H1 (cell line): Measurements from ENCODE around the gene IL1RAPL1. TPM values are rescaled to one million over a fixed set of nuclear protein-coding genes. Genes with fewer than 3 reads are reported as not detected.

Experiments used
- CTCF ChIA-PET: fragments of 300-600 bp; sonication (Branson Sonifier 250); formaldehyde crosslinking; loops from one replicate; lab custom pipeline; 2021; ENCODE audit not compliant: partially characterized antibody; lab: Charles Lee
- POLR2A ChIA-PET: fragments of 300-600 bp; sonication (Branson Sonifier 250); formaldehyde crosslinking; loops from one replicate; lab custom pipeline; 2021; ENCODE audit warnings: inconsistent platforms; ENCODE audit not compliant: partially characterized antibody; lab: Charles Lee
- DNase-seq, 2 experiments: peaks; one replicate each; pipeline versions ENCODE4 v3.0.0 to v3.0.0-alpha.2; 2010 to 2022; ENCODE audit warnings: low spot score in 2 of 2, low read depth in 1 of 2, mixed read lengths in 1 of 2
- FAIRE-seq: peaks from 2 replicates; lab custom pipeline; 2011; peaks lifted over from hg19 to GRCh38; lab: Jason Lieb, UNC
- H2AFZ ChIP-seq: 2 replicates; pipeline ENCODE4 v1.8.1; 2012; ENCODE audit warnings: low read length, inconsistent platforms
- H2AK5ac ChIP-seq: 2 replicates; pipeline ENCODE4 v1.6.1; 2013; ENCODE audit warnings: low read depth, low read length
- H2BK120ac ChIP-seq: replicated peaks from 2 replicates; pipeline ENCODE3; 2013; ENCODE audit warnings: low read depth, low read length, inconsistent platforms
- H2BK12ac ChIP-seq: 2 replicates; pipeline ENCODE4 v1.6.1; 2013; ENCODE audit warnings: low read depth, low read length
- H2BK15ac ChIP-seq: 2 replicates; pipeline ENCODE4 v1.6.1; 2013; ENCODE audit warnings: low read length
- H2BK20ac ChIP-seq: 2 replicates; pipeline ENCODE4 v1.6.1; 2013; ENCODE audit warnings: low read length
- H2BK5ac ChIP-seq: 2 replicates; pipeline ENCODE4 v1.6.1; 2013; ENCODE audit warnings: low read depth, low read length
- H3K14ac ChIP-seq: 2 replicates; pipeline ENCODE4 v1.6.1; 2013; ENCODE audit warnings: inconsistent platforms; ENCODE audit not compliant: insufficient read length
- H3K18ac ChIP-seq: 2 replicates; pipeline ENCODE4 v1.6.1; 2013; ENCODE audit warnings: low read length; ENCODE audit errors: extremely low read depth
- H3K23ac ChIP-seq: 2 replicates; pipeline ENCODE4 v1.6.1; 2013; ENCODE audit warnings: inconsistent platforms; ENCODE audit not compliant: insufficient read length
- H3K23me2 ChIP-seq: 2 replicates; pipeline ENCODE4 v1.6.1; 2013; ENCODE audit warnings: low read depth, low read length
- H3K27ac ChIP-seq: 2 replicates; pipeline ENCODE4 v1.6.1; 2011; ENCODE audit warnings: low read depth, low read length, inconsistent platforms
- H3K27me3 ChIP-seq, 4 experiments: replicated peaks in 1 of 4; 1 replicate in 1 of 4; 2 replicates in 3 of 4; pipeline versions ENCODE4 v1.6.1 to v1.8.1; 2011 to 2013; ENCODE audit warnings: low read length in 3 of 4, mild to moderate bottlenecking in 3 of 4, inconsistent platforms in 2 of 4, mixed read lengths in 2 of 4, moderate library complexity in 1 of 4; ENCODE audit not compliant: control insufficient read depth in 3 of 4, insufficient read depth in 3 of 4; ENCODE audit errors: extremely low read depth in 1 of 4
- H3K36me3 ChIP-seq, 4 experiments: 2 replicates each; pipeline versions ENCODE4 v1.6.1 to v1.8.1; 2011 to 2013; ENCODE audit warnings: mild to moderate bottlenecking in 4 of 4, low read length in 3 of 4, moderate library complexity in 2 of 4, control low read depth in 1 of 4, inconsistent platforms in 1 of 4; ENCODE audit not compliant: insufficient read depth in 4 of 4, control insufficient read depth in 2 of 4
- H3K4ac ChIP-seq: replicated peaks from 2 replicates; pipeline ENCODE3; 2013; ENCODE audit warnings: low read length, low read depth, mixed read lengths, inconsistent platforms; ENCODE audit not compliant: insufficient read length
- H3K4me1 ChIP-seq, 4 experiments: replicated peaks in 1 of 4; 1 replicate in 1 of 4; 2 replicates in 3 of 4; pipeline versions ENCODE4 v1.6.1 to v1.8.1; 2011 to 2013; ENCODE audit warnings: low read length in 3 of 4, inconsistent platforms in 2 of 4, mixed read lengths in 1 of 4; ENCODE audit not compliant: insufficient read depth in 4 of 4, control insufficient read depth in 3 of 4
- H3K4me2 ChIP-seq, 2 experiments: 2 replicates each; pipeline versions ENCODE4 v1.6.1 to v1.8.1; 2011 to 2013; ENCODE audit warnings: low read depth in 2 of 2, low read length in 2 of 2, control low read depth in 1 of 2, inconsistent platforms in 1 of 2, mild to moderate bottlenecking in 1 of 2; ENCODE audit not compliant: insufficient read depth in 1 of 2
- H3K4me3 ChIP-seq, 4 experiments: fragments of 200-600, 300-600 bp in 1 of 4; sonication (generic), shearing (Covaris generic), sonication (Bioruptor Twin) in 1 of 4; 2 replicates each; pipeline versions ENCODE4 v1.5.1 to v1.8.1; 2011 to 2016; ENCODE audit warnings: low read length in 4 of 4, low read depth in 3 of 4, control low read depth in 2 of 4, inconsistent platforms in 2 of 4, mild to moderate bottlenecking in 2 of 4, mixed read lengths in 1 of 4, moderate library complexity in 1 of 4; ENCODE audit not compliant: insufficient read depth in 2 of 4; ENCODE audit errors: extremely low read depth in 1 of 4
- H3K56ac ChIP-seq: replicated peaks from 2 replicates; pipeline ENCODE3; 2013; ENCODE audit warnings: low read depth, mild to moderate bottlenecking, mixed read lengths, low read length, inconsistent platforms; ENCODE audit not compliant: insufficient read length
- H3K79me1 ChIP-seq: 2 replicates; pipeline ENCODE4 v1.6.1; 2013; ENCODE audit warnings: low read depth, low read length, control low read depth
- H3K79me2 ChIP-seq, 2 experiments: 2 replicates each; pipeline versions ENCODE4 v1.6.1 to v1.8.1; 2012 to 2013; ENCODE audit warnings: low read length in 2 of 2, mild to moderate bottlenecking in 2 of 2, inconsistent platforms in 1 of 2; ENCODE audit not compliant: insufficient read depth in 2 of 2, control insufficient read depth in 1 of 2
- H3K9ac ChIP-seq, 4 experiments: replicated peaks in 1 of 4; 1 replicate in 1 of 4; 2 replicates in 3 of 4; pipeline versions ENCODE4 v1.6.1 to v1.8.1; 2011 to 2013; ENCODE audit warnings: low read depth in 3 of 4, low read length in 3 of 4, control low read depth in 2 of 4, mild to moderate bottlenecking in 2 of 4, moderate library complexity in 2 of 4, inconsistent platforms in 1 of 4; ENCODE audit errors: extremely low read depth in 1 of 4
- H3K9me3 ChIP-seq, 2 experiments: 2 replicates each; pipeline versions ENCODE4 v1.6.1 to v1.8.1; 2012 to 2013; ENCODE audit warnings: mild to moderate bottlenecking in 2 of 2, moderate library complexity in 2 of 2, control low read depth in 1 of 2, inconsistent platforms in 1 of 2, low read depth in 1 of 2, low read length in 1 of 2, mixed read lengths in 1 of 2; ENCODE audit not compliant: insufficient read depth in 2 of 2
- H4K20me1 ChIP-seq, 2 experiments: replicated peaks in 1 of 2; 2 replicates each; pipeline versions ENCODE3 to v1.8.1; 2011 to 2013; ENCODE audit warnings: inconsistent platforms in 2 of 2, low read length in 2 of 2, mild to moderate bottlenecking in 1 of 2; ENCODE audit not compliant: insufficient read depth in 2 of 2, control insufficient read depth in 1 of 2
- H4K5ac ChIP-seq: 2 replicates; pipeline ENCODE4 v1.6.1; 2013; ENCODE audit warnings: low read length, low read depth, mixed read lengths, inconsistent platforms; ENCODE audit not compliant: insufficient read length
- H4K8ac ChIP-seq: 2 replicates; pipeline ENCODE4 v1.8.0; 2013; ENCODE audit warnings: mild to moderate bottlenecking, moderate library complexity, low read length, inconsistent platforms; ENCODE audit not compliant: insufficient read depth; ENCODE audit errors: extremely low read depth
- H4K91ac ChIP-seq: replicated peaks from 2 replicates; pipeline ENCODE3; 2013; ENCODE audit warnings: low read length, mixed read lengths, inconsistent platforms; ENCODE audit not compliant: insufficient read length
- ASH2L ChIP-seq: fragments of 200-600, 300-600 bp; sonication (generic); IDR thresholded peaks from one replicate; pipeline ENCODE4 v1.7.1; 2017; ENCODE audit warnings: low read length
- ATF3 ChIP-seq: IDR thresholded peaks from 2 replicates; pipeline ENCODE4 v1.6.1; 2011; ENCODE audit warnings: low read depth, mild to moderate bottlenecking, low read length; ENCODE audit not compliant: insufficient read depth
- BRCA1 ChIP-seq: IDR thresholded peaks from 2 replicates; pipeline ENCODE4 v1.6.1; 2012; ENCODE audit warnings: low read depth, low read length, improper control_type of control experiment
- EGR1 ChIP-seq: IDR thresholded peaks from 2 replicates; pipeline ENCODE4 v1.6.1; 2011; ENCODE audit warnings: low read depth, low read length, borderline replicate concordance
- EP300 ChIP-seq, 2 experiments: IDR thresholded peaks; 1 replicate in 1 of 2; 2 replicates in 1 of 2; pipeline ENCODE4 v1.6.1; 2011 to 2012; ENCODE audit warnings: low read depth in 2 of 2, low read length in 2 of 2, mild to moderate bottlenecking in 2 of 2, borderline replicate concordance in 1 of 2, inconsistent platforms in 1 of 2, moderate library complexity in 1 of 2
- KDM5A ChIP-seq: fragments of 200-600 bp; IDR thresholded peaks from 2 replicates; pipeline ENCODE4 v1.7.1; 2012; ENCODE audit warnings: mild to moderate bottlenecking, low read length, inconsistent platforms, mixed read lengths
- SP1 ChIP-seq: IDR thresholded peaks from 2 replicates; pipeline ENCODE4 v1.6.1; 2011; ENCODE audit warnings: low read depth, low read length
- TAF7 ChIP-seq: optimal IDR thresholded peaks from 2 replicates; pipeline ENCODE3; 2011; ENCODE audit warnings: low read depth, mild to moderate bottlenecking, inconsistent platforms, low read length, moderate library complexity, borderline replicate concordance
- polyA plus RNA-seq, 7 experiments: library from polyadenylated mRNA; depleted of rRNA in 3 of 7; stranded (reverse) in 5 of 7; unstranded in 2 of 7; fragments of >200 nt in 5 of 7; fragments of 200-250 nt in 2 of 7; gene quantifications; 1 replicate in 5 of 7; 2 replicates in 1 of 7; 4 replicates in 1 of 7; pipeline versions ENCODE4 v1.2.1 to v1.2.3, GENCODE V29; 2011 to 2013; ENCODE audit warnings: missing spikeins in 2 of 7, mixed read lengths in 2 of 7
- total RNA-seq: library from RNA; stranded (reverse); fragmentation: NEBNext Ultra II Directional; extraction: Animal tissue kit (Norgen Biotek cat#: 25700); gene quantifications from 2 replicates; pipeline ENCODE4 v1.2.1, GENCODE V29; 2021

Gene IL1RAPL1
- total and polyA plus RNA-seq, 2 of the 8 experiments (the other 6 are each of a cell fraction or from before 2014, with no cell fraction given): 0.11 to 0.35 TPM

- Histone ChIP-seq H3K79me2 (no peaks in the 10 kb centered on the region), H3K4ac (no peak overlapping the region), H3K56ac (no peak overlapping the region), H3K9ac (no peak overlapping the region), H3K18ac (no peak overlapping the region), H3K23ac (no peak overlapping the region), H4K8ac (no peak overlapping the region), H3K4me2 (no peak overlapping the region), H2BK15ac (no peak overlapping the region), H3K23me2 (no peaks in the 10 kb centered on the region), H3K4me3 (no peak overlapping the region), H2AK5ac (no peak overlapping the region), H2BK5ac (no peak overlapping the region), H4K5ac (no peak overlapping the region), H2BK120ac (no peak overlapping the region), H3K36me3 (no peaks in the 10 kb centered on the region)
- TF ChIP-seq TAF7 (no peak), EP300 (IDR thresholded peaks at IDR 0.05; ENCODE audit: borderline replicate concordance in 1 of 2, low read depth in 2 of 2, low read length in 2 of 2) (no peak), KDM5A (no peak), ATF3 (no peak), EGR1 (no peak), ASH2L (no peak), BRCA1 (no peak), SP1 (no peak)
- TF ChIP-seq, all 59 proteins: peak for 0
- Histone ChIP-seq H4K91ac (no peak overlapping the region), H2BK12ac (no peak overlapping the region), H4K20me1 (no peaks in the 10 kb centered on the region), H3K27ac (no peak overlapping the region), H3K14ac (no peak overlapping the region), H3K4me1 (no peaks in the 10 kb centered on the region), H2AFZ (no peak overlapping the region), H3K27me3 (no peaks in the 10 kb centered on the region), H3K79me1 (no peaks in the 10 kb centered on the region), H3K9me3 (no peaks in the 10 kb centered on the region), H2BK20ac (no peak overlapping the region)
- CTCF ChIA-PET: no interaction called here
- POLR2A ChIA-PET: no interaction called here
- FAIRE-seq (no peak), DNase-seq (no peak)
Observed at GRCh38 chrX:29269390-29269789, 682.1 kb downstream of the IL1RAPL1 start.
